ENCODE results near the gene CKMT1B.
"Not testable (repeated sequence)": the region's sequence is repeated elsewhere in the genome, so short reads cannot be mapped to it uniquely, and the experiment has no call there.

The CKMT1B gene

GRCh38 chr15:43593328-43594190 is at the start of gene CKMT1B:
CKMT1B (plus strand) TSS chr15:43594027; CDS start chr15:43594219, 192 bp downstream.
- not testable (repeated sequence) for DNase-seq (ENCODE audit: low read depth in 2 of 3, low spot score in 1 of 3)

- DNase-seq (ENCODE audit: low read depth in 2 of 3, low spot score in 1 of 3), result no peak
Measured at GRCh38 chr15:43544266-43544665, 49.6 kb upstream of the CKMT1B start.

- no peak for DNase-seq (ENCODE audit: low read depth in 2 of 3, low spot score in 1 of 3)
Measured at GRCh38 chr15:43545426-43545825, 48.4 kb upstream of the CKMT1B start.

- no peak for DNase-seq (ENCODE audit: low read depth in 2 of 3, low spot score in 1 of 3)
Measured at GRCh38 chr15:43547539-43547938, 46.3 kb upstream of the CKMT1B start.

GRCh38 chr15:43550527-43551363 is 43.1 kb upstream of the CKMT1B start:
- DNase-seq (ENCODE audit: low read depth in 2 of 3, low spot score in 1 of 3), result no peak

- DNase-seq (ENCODE audit: low read depth in 2 of 3, low spot score in 1 of 3), result no peak
Measured at GRCh38 chr15:43552256-43552655, 41.6 kb upstream of the CKMT1B start.

DNA sequence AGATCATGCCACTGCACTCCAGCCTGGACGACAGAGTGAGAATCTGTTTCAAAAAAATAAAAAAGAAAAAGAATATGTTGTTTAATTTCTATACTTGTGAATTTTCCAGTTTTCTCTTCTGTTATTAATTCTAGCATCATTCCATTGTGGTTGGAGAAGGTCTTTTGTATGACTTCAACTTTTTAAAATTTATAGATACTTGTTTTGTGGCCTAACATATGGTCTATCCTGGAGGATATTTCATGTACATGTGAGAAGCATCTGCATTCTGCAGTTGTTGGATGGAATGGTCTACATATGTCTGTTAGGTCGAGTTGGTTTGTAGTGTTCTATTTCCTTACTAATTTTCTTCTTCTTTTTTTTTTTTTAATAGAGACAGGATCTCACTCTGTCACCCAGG is 40.8 kb upstream of the CKMT1B start:
- DNase-seq (ENCODE audit: low read depth in 2 of 3, low spot score in 1 of 3), result no peak

- DNase-seq (ENCODE audit: low read depth in 2 of 3, low spot score in 1 of 3), result not testable (repeated sequence)
Measured at GRCh38 chr15:43562753-43563152, 31.1 kb upstream of the CKMT1B start.

DNA sequence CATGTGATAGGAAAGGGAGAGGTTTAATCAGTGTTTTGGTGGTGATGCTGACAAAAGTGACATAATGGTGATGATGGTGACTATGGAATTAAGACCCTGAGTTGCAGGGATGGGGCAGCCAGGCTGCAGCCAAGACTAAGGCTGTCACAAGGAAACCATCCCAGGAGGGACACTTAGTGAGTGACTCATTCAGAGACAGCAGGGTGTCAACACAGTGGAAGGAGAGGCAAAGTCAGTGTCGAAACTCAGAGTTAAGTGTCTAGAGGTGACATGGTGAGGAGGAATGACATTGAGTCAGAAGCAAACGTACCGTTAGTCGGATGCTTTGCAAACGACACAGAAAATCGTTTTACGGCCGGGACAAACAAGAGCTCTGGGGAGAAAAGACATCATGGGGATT is 30.0 kb upstream of the CKMT1B start:
- DNase-seq (ENCODE audit: low read depth in 2 of 3, low spot score in 1 of 3), result not testable (repeated sequence)

DNA sequence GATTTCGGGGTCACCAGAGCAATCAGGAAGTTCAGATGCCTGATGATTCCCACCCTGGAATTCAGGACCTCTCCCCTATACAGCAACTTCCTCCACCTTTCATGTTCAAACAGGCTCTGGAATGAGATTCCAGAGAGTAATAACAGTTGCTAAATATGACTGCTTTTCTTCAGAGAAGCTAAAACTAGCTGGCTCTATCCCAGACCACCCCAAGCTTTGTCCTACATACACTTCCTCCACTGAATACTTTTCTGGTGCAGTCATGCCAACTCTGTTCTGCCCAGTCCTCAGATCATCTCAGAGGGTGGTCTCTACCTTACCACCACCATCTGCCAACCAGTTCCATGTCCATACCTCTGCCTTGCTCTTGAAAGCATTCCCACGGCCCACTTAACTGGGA is 27.2 kb upstream of the CKMT1B start:
- not testable (repeated sequence) for DNase-seq (ENCODE audit: low read depth in 2 of 3, low spot score in 1 of 3)

GRCh38 chr15:43574607-43575006 is 19.2 kb upstream of the CKMT1B start:
- not testable (repeated sequence) for DNase-seq (ENCODE audit: low read depth in 2 of 3, low spot score in 1 of 3)

GRCh38 chr15:43589778-43590466 is 3.9 kb upstream of the CKMT1B start, which contains the start of gene PPIP5K1:
PPIP5K1 (minus strand) TSS chr15:43590208; CDS start chr15:43584504, 5,704 bp downstream.
- not testable (repeated sequence) for DNase-seq (ENCODE audit: low read depth in 2 of 3, low spot score in 1 of 3)

- DNase-seq (ENCODE audit: low read depth in 2 of 3, low spot score in 1 of 3), result not testable (repeated sequence)
Measured at GRCh38 chr15:43592841-43593240, 986 bp upstream of the CKMT1B start.

GRCh38 chr15:43599131-43599530 is 5.3 kb downstream of the CKMT1B start:
- DNase-seq (ENCODE audit: low read depth in 2 of 3, low spot score in 1 of 3), result not testable (repeated sequence)

- not testable (repeated sequence) for DNase-seq (ENCODE audit: low read depth in 2 of 3, low spot score in 1 of 3)
Measured at GRCh38 chr15:43600200-43600599, 6.4 kb downstream of the CKMT1B start.

DNA sequence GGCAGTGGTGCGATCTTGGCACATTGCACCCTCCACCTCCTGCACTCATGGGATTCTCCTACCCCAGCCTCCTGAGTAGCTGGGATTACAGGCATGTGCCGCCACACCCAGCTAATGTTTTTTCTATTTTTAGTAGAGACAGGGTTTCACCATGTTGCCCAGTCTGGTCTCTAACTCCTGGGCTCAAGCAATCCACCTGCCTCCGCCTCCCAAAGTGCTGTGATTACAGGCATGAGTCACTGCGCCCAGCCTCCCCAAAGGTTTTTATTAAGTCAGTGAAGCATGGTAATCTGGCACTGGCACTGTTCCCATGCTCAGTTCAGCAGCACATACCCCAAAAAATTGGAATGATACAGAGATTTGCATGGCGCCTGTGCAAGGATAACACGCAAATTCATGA is 8.4 kb downstream of the CKMT1B start:
- not testable (repeated sequence) for DNase-seq (ENCODE audit: low read depth in 2 of 3, low spot score in 1 of 3)

DNA sequence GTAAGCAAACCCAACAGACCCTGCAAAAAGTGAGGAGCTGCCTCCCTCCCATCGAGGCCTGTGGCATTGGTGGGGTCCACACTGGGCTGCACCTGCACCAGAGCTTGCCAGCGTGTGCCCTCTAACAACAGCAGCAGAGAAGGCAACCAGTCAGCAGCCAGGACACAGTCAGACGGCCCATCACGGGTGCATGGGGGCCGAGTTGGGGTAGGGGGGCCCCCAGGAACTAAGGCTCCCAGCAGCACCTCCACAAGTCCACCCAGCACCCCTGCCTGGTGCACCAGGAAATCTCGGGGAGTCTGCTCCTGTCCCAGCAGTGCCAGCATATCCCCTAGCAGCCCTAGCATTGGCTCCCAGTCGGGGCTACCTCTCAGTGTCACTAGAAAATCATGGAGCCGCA is 23.9 kb downstream of the CKMT1B start:
- not testable (repeated sequence) for DNase-seq (ENCODE audit: low read depth in 2 of 3, low spot score in 1 of 3)

DNA sequence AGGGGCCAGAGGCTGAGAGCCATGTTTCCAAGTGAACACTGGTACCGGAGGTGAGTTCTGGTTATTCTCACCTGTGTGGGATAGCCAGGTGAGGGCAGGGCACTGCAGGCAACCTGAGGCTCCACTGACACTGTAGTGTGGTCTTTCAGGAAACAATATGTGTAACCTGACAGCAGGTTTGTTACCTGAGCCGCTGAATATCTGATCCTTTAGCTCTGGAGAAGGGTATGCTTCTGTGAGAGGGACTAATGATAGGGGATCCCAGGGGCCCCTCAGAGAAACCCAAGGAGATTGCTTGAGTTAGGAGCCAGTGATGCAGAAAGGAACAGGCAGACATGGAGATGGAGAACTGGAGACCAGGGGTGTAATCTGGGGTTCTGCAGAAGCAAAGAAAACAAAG is 24.9 kb downstream of the CKMT1B start, which contains the start of gene STRC:
Gene STRC (minus strand): TSS at position 101 of the 400 bp plus-strand sequence. CDS start 78 bp downstream, at position 23.
- not testable (repeated sequence) for DNase-seq (ENCODE audit: low read depth in 2 of 3, low spot score in 1 of 3)

DNA sequence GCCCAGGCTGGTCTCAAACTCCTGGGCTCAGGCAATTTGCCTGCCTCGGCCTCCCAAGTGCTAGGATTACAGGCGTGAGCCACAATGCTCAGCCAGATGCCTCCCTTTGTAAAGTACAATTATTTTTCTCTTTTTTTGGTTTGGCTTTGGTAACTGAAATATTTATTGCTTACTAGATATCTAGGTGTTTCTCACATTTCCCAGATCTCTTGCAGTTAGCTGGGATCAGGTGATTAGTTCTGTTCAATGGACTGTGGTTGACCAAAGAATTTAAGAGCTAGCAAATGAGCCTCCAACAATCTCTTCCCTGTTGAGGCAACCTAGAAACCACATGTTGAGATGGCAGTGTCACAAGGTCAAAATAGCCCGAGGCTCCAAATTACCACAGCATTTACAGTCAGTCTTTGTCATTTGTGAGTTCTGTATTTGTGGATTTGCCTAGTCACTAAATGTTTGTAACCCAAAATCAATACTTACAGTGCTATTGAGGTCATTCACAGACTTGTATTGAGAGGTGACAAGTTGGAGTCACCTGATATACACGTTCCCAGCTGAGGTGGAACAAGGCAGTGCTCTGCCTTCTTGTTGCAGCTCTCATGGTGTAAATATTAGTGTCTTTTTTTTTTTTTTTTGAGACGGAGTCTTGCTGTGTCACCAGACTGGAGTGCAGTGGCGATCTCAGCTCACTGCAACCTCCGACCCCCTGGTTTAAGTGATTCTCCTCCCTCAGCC is 28.4 kb downstream of the CKMT1B start:
- DNase-seq (ENCODE audit: low read depth in 2 of 3, low spot score in 1 of 3), result not testable (repeated sequence)

- no peak for DNase-seq (ENCODE audit: low read depth in 2 of 3, low spot score in 1 of 3)
Measured at GRCh38 chr15:43625106-43625505, 31.3 kb downstream of the CKMT1B start.
